LNCAP (cell line): ENCODE data around the gene SIX4.

ENCODE experiments used
- TF ChIP-seq, protein P1 (sequence below): fragments of 450-650 bp; IDR thresholded peaks from 2 replicates; pipeline ENCODE4 v1.5.1; 2017; ENCODE audit warnings: mild to moderate bottlenecking

Gene SIX4

DNA sequence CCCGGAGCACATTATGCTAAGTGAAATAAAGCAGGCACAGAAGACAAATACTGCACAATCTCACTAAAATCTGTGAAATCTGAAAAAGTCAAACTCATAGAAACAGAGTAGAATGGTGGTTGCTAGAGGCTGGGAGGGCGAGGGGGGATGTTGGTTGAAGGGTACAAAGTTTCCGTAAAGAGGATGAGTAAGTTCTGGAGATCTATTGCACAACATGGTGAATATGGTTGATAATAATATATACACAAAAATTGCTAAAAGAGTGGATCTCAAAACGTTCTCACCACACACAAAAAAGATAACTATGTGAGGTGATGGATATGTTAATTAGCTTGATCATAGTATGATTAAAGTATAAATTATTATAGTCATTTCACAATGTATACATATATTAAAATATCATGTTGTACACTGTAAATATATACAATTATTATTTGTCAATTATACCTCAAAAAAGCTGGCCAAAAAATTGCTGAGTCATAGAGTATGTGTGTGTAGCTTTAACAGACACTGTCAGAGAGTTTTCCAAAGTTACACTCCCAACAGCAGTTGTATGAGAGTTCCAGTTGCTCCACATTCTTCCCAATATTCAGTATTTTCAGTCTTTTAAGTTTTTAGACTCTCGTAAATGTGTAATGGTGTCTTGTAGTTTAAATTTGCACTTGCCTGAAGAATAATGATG, 55.6 kb downstream of the SIX4 start:
- TF ChIP-seq, protein P1, sequence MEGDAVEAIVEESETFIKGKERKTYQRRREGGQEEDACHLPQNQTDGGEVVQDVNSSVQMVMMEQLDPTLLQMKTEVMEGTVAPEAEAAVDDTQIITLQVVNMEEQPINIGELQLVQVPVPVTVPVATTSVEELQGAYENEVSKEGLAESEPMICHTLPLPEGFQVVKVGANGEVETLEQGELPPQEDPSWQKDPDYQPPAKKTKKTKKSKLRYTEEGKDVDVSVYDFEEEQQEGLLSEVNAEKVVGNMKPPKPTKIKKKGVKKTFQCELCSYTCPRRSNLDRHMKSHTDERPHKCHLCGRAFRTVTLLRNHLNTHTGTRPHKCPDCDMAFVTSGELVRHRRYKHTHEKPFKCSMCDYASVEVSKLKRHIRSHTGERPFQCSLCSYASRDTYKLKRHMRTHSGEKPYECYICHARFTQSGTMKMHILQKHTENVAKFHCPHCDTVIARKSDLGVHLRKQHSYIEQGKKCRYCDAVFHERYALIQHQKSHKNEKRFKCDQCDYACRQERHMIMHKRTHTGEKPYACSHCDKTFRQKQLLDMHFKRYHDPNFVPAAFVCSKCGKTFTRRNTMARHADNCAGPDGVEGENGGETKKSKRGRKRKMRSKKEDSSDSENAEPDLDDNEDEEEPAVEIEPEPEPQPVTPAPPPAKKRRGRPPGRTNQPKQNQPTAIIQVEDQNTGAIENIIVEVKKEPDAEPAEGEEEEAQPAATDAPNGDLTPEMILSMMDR: no peak

DNA sequence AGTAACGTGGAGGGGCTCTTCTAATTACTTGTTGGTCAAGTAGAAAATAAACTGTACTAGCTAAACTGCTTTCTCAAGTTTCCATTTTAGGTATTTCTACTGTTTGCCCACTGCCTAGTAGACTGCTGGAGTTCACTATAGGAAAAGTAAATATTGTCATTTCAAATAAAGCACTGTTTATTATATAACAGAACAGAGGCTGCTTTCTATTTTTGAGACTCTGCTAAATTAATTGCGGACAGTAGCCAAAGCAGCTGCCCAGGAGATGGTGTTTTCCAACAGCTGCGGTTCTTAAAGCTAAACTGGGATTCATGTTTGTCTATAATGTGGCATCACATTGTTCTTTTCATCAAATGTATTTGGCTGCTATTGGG, 59.0 kb downstream of the SIX4 start:
- TF ChIP-seq, protein P1: no peak

DNA sequence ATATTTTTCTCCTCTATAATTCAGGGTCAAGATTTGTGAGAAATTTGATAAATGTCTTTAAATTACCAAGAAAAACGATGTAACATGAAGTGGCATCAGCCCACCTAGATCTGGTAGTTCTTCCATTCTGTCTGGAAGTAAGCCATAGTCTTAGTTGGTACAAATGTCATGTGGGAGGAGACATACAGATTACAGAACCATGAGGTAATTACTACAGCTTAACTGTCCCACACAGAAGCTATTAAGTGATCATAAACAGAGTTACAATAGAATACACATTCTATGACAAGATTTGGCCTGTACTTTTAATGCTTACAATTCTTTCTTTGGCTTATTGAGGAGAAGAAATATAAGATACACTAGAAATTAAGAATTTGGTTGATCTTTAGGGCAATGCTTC, 61.2 kb downstream of the SIX4 start:
- TF ChIP-seq, protein P1: no peak

DNA sequence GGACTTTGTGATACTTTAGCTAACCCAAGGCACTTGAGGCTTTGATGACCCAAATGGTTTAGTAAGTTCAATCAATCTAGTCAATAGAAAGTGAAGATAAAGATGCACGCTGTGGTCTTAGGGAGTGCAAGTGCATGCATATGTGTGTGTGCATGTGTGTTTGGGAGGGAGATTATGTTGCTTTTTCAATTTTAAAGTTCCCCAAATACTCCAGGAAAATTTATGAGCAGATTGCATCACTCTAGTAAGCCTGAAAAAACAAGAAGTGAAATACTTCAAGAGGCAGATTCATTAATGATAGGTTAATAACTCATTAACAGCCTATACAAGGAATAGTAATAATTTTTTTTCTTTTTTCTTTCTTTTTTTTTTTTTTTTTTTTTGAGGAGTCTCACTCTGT, 62.4 kb downstream of the SIX4 start:
- TF ChIP-seq, protein P1: no peak
